HG02870 (cell line): ENCODE results near the gene CRCP.
"Not testable (repeated sequence)": the region's sequence is repeated elsewhere in the genome, so short reads cannot be mapped to it uniquely, and the experiment has no call there.

Experiments
- ATAC-seq: cut with Tn5 transposase; IDR thresholded peaks from one replicate; pipeline ENCODE4 v1.9.1; 2021; ENCODE audit warnings: mild to moderate bottlenecking, moderate library complexity; ENCODE audit not compliant: unreplicated experiment

The CRCP gene

GRCh38 chr7:66152371-66153191 is 37.9 kb downstream of the CRCP start:
- no peak for ATAC-seq

- no peak for ATAC-seq
These were observed 39.0 kb downstream of the CRCP start for GRCh38 chr7:66153691-66154090.

- not testable (repeated sequence) for ATAC-seq
These were observed 41.4 kb downstream of the CRCP start for GRCh38 chr7:66156035-66156434.

- no peak for ATAC-seq
These were observed 42.4 kb downstream of the CRCP start for GRCh38 chr7:66157060-66157459.

- no peak for ATAC-seq
These were observed 48.0 kb downstream of the CRCP start for GRCh38 chr7:66162622-66163021.

- no peak for ATAC-seq
These were observed 48.6 kb downstream of the CRCP start for GRCh38 chr7:66163186-66163610.

GRCh38 chr7:66164356-66164755 is 49.7 kb downstream of the CRCP start:
- no peak for ATAC-seq

GRCh38 chr7:66167773-66168387 is 53.2 kb downstream of the CRCP start:
- no peak for ATAC-seq

GRCh38 chr7:66169616-66170015 is 55.0 kb downstream of the CRCP start:
- no peak for ATAC-seq

GRCh38 chr7:66170309-66171231 is 55.9 kb downstream of the CRCP start:
- ATAC-seq: no peak

GRCh38 chr7:66172536-66173401 is 58.1 kb downstream of the CRCP start:
- not testable (repeated sequence) for ATAC-seq

GRCh38 chr7:66173856-66174255 is 59.2 kb downstream of the CRCP start:
- no peak for ATAC-seq

- not testable (repeated sequence) for ATAC-seq
These were observed 60.4 kb downstream of the CRCP start for GRCh38 chr7:66175006-66175405.

GRCh38 chr7:66176914-66177313 is 62.3 kb downstream of the CRCP start:
- ATAC-seq: no peak

- no peak for ATAC-seq
These were observed 63.6 kb downstream of the CRCP start for GRCh38 chr7:66178258-66178657.

- no peak for ATAC-seq
These were observed 66.7 kb downstream of the CRCP start for GRCh38 chr7:66181329-66181728.

- ATAC-seq: no peak
These were observed 67.2 kb downstream of the CRCP start for GRCh38 chr7:66181845-66182244.

- no peak for ATAC-seq
These were observed 68.3 kb downstream of the CRCP start for GRCh38 chr7:66182920-66183319.

GRCh38 chr7:66183700-66184099 is 69.1 kb downstream of the CRCP start:
- no peak for ATAC-seq

- no peak for ATAC-seq
These were observed 71.1 kb downstream of the CRCP start for GRCh38 chr7:66185680-66186187.
